ENCODE measurements around the gene SLC25A36.

DNA sequence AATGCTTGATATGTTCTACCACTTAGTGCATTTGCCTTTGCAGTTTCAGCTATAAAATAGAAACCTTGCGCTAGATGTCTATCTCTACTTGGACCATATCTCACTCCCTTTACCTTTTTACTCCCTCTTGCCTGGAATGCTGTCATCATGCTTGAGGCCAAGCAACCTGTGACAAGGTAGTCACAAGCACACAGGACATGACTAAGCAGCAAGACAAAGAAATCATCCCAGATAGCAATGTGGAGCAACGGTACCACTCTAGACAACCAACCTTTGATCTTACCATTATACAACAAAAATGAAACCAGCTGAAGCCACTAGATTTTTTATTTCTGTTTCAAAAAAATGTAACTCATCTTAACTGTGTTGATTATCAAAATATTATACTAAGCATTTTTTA lies 59.0 kb downstream of the SLC25A36 start:
- TF ChIP-seq, protein P1, sequence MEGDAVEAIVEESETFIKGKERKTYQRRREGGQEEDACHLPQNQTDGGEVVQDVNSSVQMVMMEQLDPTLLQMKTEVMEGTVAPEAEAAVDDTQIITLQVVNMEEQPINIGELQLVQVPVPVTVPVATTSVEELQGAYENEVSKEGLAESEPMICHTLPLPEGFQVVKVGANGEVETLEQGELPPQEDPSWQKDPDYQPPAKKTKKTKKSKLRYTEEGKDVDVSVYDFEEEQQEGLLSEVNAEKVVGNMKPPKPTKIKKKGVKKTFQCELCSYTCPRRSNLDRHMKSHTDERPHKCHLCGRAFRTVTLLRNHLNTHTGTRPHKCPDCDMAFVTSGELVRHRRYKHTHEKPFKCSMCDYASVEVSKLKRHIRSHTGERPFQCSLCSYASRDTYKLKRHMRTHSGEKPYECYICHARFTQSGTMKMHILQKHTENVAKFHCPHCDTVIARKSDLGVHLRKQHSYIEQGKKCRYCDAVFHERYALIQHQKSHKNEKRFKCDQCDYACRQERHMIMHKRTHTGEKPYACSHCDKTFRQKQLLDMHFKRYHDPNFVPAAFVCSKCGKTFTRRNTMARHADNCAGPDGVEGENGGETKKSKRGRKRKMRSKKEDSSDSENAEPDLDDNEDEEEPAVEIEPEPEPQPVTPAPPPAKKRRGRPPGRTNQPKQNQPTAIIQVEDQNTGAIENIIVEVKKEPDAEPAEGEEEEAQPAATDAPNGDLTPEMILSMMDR (IDR thresholded peaks at IDR 0.05; ENCODE audit: poor library complexity) = no peak
- TF ChIP-seq EZH2 (IDR thresholded peaks at IDR 0.05; ENCODE audit: borderline replicate concordance) (no peak), EZH2phosphoT487 (IDR thresholded peaks at IDR 0.05; ENCODE audit: low read depth, severe bottlenecking, unreplicated experiment) (no peak)
